ENCODE results near the gene PODXL2.

DNA sequence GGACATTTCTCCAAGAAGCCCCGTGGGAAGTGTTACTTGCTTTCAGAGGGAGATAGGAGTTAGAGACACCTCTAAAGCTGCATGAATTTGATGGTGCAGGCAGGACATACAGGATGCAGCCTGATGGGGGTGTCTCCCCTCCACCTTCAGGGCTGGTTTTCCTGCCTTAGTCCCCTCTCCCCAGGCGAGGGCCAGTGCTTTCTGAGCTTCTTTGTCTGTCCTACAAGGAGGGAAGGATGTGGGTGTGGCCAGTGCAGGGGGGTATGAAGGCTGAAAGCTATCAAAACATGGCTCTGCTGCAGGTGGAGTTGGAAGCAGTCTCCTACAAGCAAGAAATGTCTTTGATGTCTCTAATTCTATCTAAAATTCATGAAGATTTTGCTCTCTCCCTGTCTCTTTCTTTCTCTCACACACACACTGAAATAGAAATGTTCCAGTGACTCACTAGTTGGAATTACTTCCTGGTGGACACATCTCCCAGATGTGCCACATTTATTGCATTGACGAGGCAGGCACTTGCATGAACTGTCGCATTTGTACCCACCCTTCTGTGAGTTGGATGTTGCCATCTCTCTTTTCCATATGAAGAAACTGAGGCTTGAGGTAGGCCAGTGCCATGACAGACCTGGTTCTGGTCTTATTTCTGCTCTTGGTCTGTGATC is 13.9 kb upstream of the PODXL2 start:
- TF ChIP-seq, protein P1, sequence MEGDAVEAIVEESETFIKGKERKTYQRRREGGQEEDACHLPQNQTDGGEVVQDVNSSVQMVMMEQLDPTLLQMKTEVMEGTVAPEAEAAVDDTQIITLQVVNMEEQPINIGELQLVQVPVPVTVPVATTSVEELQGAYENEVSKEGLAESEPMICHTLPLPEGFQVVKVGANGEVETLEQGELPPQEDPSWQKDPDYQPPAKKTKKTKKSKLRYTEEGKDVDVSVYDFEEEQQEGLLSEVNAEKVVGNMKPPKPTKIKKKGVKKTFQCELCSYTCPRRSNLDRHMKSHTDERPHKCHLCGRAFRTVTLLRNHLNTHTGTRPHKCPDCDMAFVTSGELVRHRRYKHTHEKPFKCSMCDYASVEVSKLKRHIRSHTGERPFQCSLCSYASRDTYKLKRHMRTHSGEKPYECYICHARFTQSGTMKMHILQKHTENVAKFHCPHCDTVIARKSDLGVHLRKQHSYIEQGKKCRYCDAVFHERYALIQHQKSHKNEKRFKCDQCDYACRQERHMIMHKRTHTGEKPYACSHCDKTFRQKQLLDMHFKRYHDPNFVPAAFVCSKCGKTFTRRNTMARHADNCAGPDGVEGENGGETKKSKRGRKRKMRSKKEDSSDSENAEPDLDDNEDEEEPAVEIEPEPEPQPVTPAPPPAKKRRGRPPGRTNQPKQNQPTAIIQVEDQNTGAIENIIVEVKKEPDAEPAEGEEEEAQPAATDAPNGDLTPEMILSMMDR (IDR thresholded peaks at IDR 0.05), result no peak
- no peak for TF ChIP-seq POLR2A (IDR thresholded peaks at IDR 0.05)

Measured in uterus (tissue), 2 donors.